Panc1 (cell line): ENCODE data around the gene GPR158. TPM values are rescaled to one million over a fixed set of nuclear protein-coding genes. Genes with fewer than 3 reads are reported as not detected.

Source experiments
- ATAC-seq: fragments of 200-7000 bp; cut with Tn5 transposase; 2 replicates; pipeline ENCODE4 v1.9.1; 2020; ENCODE audit warnings: mild to moderate bottlenecking, moderate library complexity
- BruUV-seq: library from RNA; stranded (reverse); fragments of 400-500 nt; replicated peaks from 2 replicates; lab custom pipeline; 2021; lab: Mats Ljungman, UMichigan
- CTCF ChIA-PET: fragments of 300-600 bp; sonication (Branson Sonifier 250); formaldehyde crosslinking; loops from one replicate; lab custom pipeline; 2022; ENCODE audit warnings: antibody characterized with exemption; lab: Charles Lee
- POLR2A ChIA-PET: fragments of 300-600 bp; sonication (Branson Sonifier 250); formaldehyde crosslinking; loops from one replicate; lab custom pipeline; 2022; ENCODE audit warnings: antibody characterized with exemption; lab: Charles Lee
- DNase-seq: peaks from one replicate; pipeline ENCODE4 v3.0.0-alpha.2; 2010; ENCODE audit warnings: low read depth, low spot score
- H3K27ac ChIP-seq: 2 replicates; pipeline ENCODE4 v1.5.1; 2011; ENCODE audit warnings: mild to moderate bottlenecking, low read length, inconsistent platforms
- H3K27me3 ChIP-seq: fragments of 200-500 bp; sonication (Bioruptor generic); 2 replicates; pipeline ENCODE4 v1.6.0; 2014; ENCODE audit warnings: low read length, inconsistent platforms; ENCODE audit not compliant: control insufficient read depth, insufficient read depth
- H3K36me3 ChIP-seq: fragments of 200-500 bp; sonication (Bioruptor generic); 2 replicates; pipeline ENCODE4 v1.5.1; 2014; ENCODE audit warnings: inconsistent platforms, mild to moderate bottlenecking, low read length, moderate library complexity; ENCODE audit not compliant: control insufficient read depth, insufficient read depth
- H3K4me1 ChIP-seq: 2 replicates; pipeline ENCODE4 v1.5.1; 2011; ENCODE audit warnings: inconsistent platforms, mild to moderate bottlenecking, low read length, moderate library complexity; ENCODE audit not compliant: control insufficient read depth, insufficient read depth
- H3K4me3 ChIP-seq, 2 experiments: 2 replicates each; pipeline ENCODE4 v1.5.1; 2011 to 2012; ENCODE audit warnings: low read depth in 2 of 2, low read length in 2 of 2, mild to moderate bottlenecking in 2 of 2, inconsistent platforms in 1 of 2, moderate library complexity in 1 of 2
- H3K9me3 ChIP-seq: fragments of 200-500 bp; sonication (Bioruptor generic); 2 replicates; pipeline ENCODE4 v1.5.1; 2014; ENCODE audit warnings: low read depth, mild to moderate bottlenecking, inconsistent platforms, low read length, moderate library complexity; ENCODE audit not compliant: control insufficient read depth, insufficient read depth
- POLR2AphosphoS5 ChIP-seq: IDR thresholded peaks from 2 replicates; pipeline ENCODE4 v1.6.1; 2012; ENCODE audit warnings: mild to moderate bottlenecking, low read depth, low read length, moderate library complexity
- SIN3A ChIP-seq: IDR thresholded peaks from 2 replicates; pipeline ENCODE4 v1.6.1; 2012; ENCODE audit warnings: low read depth, mild to moderate bottlenecking, low read length, moderate library complexity, borderline replicate concordance; ENCODE audit not compliant: insufficient read depth
- TCF7L2 ChIP-seq: IDR thresholded peaks from 2 replicates; pipeline ENCODE4 v1.6.1; 2011; ENCODE audit warnings: mild to moderate bottlenecking, low read depth, low read length, inconsistent platforms
- in situ Hi-C: cut with HindIII; loops from 2 replicates; pipeline ENCODE4 v1.10.0; 2016; ENCODE audit warnings: low sequenced_read_pairs, low pct_unique_long_range_greater_than_20kb
- intact Hi-C: fragments of 100-400 bp; cut with micrococcal nuclease; formaldehyde crosslinking; loops from one replicate; pipeline ENCODE4 v1.10.0; 2022; ENCODE audit not compliant: unreplicated experiment
- total RNA-seq: library from RNA; stranded (reverse); gene quantifications from one replicate; pipeline ENCODE4 v1.2.1, GENCODE V29; 2021; ENCODE audit not compliant: unreplicated experiment
- TF ChIP-seq, protein P1 (sequence below): fragments of 450-650 bp; IDR thresholded peaks from 2 replicates; pipeline ENCODE4 v1.5.1; 2017; ENCODE audit warnings: mild to moderate bottlenecking
- TF ChIP-seq, protein P2 (sequence below), 2 experiments: IDR thresholded peaks; 2 replicates each; pipeline ENCODE4 v1.6.1; 2011 to 2012; ENCODE audit warnings: low read depth in 2 of 2, control low read depth in 1 of 2, low read length in 1 of 2, mild to moderate bottlenecking in 1 of 2, moderate library complexity in 1 of 2; ENCODE audit not compliant: insufficient read depth in 1 of 2

GPR158 gene
- total RNA-seq, 1 experiment from 2014 or later, result 0.64 TPM

DNA sequence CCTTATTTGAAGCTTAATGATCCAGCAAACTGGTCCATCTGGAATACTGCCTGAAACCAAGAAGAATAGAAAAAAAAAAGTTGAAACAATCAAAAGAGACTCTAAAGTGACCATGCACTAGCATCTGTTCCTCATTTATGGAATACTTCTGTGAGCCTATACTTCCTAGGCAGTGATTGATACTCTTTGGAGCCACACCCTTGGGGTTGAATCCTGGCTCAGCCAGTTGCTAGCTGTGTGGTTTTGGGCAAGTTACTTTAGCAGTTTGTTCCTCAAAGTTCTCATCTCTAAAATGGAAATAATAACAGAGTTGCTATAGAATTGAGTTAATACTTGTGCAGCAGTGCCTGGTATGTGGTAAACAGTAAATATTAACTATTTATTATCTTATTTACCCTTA, 208.9 kb downstream of the GPR158 start:
- no peaks in the 10 kb centered on the region for H3K9me3 ChIP-seq
- TF ChIP-seq TCF7L2 (no peak), POLR2AphosphoS5 (no peak), SIN3A (no peak)
- TF ChIP-seq, protein P1, sequence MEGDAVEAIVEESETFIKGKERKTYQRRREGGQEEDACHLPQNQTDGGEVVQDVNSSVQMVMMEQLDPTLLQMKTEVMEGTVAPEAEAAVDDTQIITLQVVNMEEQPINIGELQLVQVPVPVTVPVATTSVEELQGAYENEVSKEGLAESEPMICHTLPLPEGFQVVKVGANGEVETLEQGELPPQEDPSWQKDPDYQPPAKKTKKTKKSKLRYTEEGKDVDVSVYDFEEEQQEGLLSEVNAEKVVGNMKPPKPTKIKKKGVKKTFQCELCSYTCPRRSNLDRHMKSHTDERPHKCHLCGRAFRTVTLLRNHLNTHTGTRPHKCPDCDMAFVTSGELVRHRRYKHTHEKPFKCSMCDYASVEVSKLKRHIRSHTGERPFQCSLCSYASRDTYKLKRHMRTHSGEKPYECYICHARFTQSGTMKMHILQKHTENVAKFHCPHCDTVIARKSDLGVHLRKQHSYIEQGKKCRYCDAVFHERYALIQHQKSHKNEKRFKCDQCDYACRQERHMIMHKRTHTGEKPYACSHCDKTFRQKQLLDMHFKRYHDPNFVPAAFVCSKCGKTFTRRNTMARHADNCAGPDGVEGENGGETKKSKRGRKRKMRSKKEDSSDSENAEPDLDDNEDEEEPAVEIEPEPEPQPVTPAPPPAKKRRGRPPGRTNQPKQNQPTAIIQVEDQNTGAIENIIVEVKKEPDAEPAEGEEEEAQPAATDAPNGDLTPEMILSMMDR, result no peak
- TF ChIP-seq, protein P2, sequence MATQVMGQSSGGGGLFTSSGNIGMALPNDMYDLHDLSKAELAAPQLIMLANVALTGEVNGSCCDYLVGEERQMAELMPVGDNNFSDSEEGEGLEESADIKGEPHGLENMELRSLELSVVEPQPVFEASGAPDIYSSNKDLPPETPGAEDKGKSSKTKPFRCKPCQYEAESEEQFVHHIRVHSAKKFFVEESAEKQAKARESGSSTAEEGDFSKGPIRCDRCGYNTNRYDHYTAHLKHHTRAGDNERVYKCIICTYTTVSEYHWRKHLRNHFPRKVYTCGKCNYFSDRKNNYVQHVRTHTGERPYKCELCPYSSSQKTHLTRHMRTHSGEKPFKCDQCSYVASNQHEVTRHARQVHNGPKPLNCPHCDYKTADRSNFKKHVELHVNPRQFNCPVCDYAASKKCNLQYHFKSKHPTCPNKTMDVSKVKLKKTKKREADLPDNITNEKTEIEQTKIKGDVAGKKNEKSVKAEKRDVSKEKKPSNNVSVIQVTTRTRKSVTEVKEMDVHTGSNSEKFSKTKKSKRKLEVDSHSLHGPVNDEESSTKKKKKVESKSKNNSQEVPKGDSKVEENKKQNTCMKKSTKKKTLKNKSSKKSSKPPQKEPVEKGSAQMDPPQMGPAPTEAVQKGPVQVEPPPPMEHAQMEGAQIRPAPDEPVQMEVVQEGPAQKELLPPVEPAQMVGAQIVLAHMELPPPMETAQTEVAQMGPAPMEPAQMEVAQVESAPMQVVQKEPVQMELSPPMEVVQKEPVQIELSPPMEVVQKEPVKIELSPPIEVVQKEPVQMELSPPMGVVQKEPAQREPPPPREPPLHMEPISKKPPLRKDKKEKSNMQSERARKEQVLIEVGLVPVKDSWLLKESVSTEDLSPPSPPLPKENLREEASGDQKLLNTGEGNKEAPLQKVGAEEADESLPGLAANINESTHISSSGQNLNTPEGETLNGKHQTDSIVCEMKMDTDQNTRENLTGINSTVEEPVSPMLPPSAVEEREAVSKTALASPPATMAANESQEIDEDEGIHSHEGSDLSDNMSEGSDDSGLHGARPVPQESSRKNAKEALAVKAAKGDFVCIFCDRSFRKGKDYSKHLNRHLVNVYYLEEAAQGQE (IDR thresholded peaks at IDR 0.05; ENCODE audit: insufficient read depth in 1 of 2, low read depth in 2 of 2, low read length in 1 of 2), result no peak
- ATAC-seq (no peak), DNase-seq (no peak)
- no peak overlapping the region for H3K27ac ChIP-seq
- no peaks in the 10 kb centered on the region for H3K27me3 ChIP-seq
- intact Hi-C loops (no loop called here), in situ Hi-C loops (no loop called here)
- CTCF ChIA-PET, result no interaction called here
- no peak overlapping the region for H3K4me3 ChIP-seq
- H3K4me1 ChIP-seq, result no peaks in the 10 kb centered on the region
- BruUV-seq, result no TSS peak
- no peaks in the 10 kb centered on the region for H3K36me3 ChIP-seq
- POLR2A ChIA-PET, result no interaction called here

- no TSS peak for BruUV-seq
- DNase-seq (no peak), ATAC-seq (no peak)
- H3K27ac ChIP-seq, result no peak overlapping the region
- TF ChIP-seq, protein P2 (IDR thresholded peaks at IDR 0.05; ENCODE audit: insufficient read depth in 1 of 2, low read depth in 2 of 2, low read length in 1 of 2), result no peak
- TF ChIP-seq SIN3A (no peak), POLR2AphosphoS5 (no peak), TCF7L2 (no peak)
- TF ChIP-seq, protein P1, result no peak
- in situ Hi-C loops, result no loop called here
- H3K4me1 ChIP-seq, result no peaks in the 10 kb centered on the region
- CTCF ChIA-PET, result no interaction called here
- no peaks in the 10 kb centered on the region for H3K9me3 ChIP-seq
- POLR2A ChIA-PET, result no interaction called here
- H3K36me3 ChIP-seq, result no peaks in the 10 kb centered on the region
- intact Hi-C loops, result no loop called here
- H3K27me3 ChIP-seq, result no peaks in the 10 kb centered on the region
- no peak overlapping the region for H3K4me3 ChIP-seq
Measured at GRCh38 chr10:25384618-25385017, 209.8 kb downstream of the GPR158 start.
